ENCODE measurements around the gene HCRTR1.

HCRTR1 gene

GRCh38 chr1:31626223-31627207, 9.0 kb downstream of the HCRTR1 start:
- no peak for DNase-seq

GRCh38 chr1:31627301-31627929, 9.9 kb downstream of the HCRTR1 start:
- DNase-seq = no peak

DNA sequence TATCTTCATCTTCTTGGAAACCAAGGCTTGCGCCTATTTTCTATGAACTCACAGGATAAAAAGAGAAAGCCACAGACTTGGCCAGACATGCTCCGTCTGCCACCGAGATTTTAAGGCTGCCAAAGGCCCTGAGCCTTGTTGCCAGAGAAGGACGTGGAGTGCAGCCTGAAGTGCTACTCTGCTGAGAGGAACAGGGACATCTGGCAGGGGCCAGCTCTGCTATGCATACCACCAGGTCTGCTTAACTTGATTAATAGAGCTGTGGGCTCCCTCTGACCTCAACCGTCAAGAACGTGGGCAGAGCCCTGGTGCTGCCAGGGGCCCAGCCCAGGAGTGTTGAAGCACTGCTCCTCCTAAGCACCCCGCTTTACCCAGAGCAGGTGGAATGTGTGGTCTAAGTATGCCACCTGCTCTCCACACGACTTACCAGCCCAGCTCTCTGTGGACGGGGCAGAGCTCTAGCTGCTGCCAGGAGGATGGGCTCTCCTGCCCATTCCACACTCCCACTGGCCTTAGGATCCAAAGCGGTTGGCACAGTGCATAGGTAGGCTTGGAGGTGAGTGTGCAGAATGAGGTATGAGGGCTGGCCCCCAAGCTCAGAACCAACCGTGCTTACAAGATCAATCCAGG, 10.6 kb downstream of the HCRTR1 start:
- no peak for DNase-seq

DNA sequence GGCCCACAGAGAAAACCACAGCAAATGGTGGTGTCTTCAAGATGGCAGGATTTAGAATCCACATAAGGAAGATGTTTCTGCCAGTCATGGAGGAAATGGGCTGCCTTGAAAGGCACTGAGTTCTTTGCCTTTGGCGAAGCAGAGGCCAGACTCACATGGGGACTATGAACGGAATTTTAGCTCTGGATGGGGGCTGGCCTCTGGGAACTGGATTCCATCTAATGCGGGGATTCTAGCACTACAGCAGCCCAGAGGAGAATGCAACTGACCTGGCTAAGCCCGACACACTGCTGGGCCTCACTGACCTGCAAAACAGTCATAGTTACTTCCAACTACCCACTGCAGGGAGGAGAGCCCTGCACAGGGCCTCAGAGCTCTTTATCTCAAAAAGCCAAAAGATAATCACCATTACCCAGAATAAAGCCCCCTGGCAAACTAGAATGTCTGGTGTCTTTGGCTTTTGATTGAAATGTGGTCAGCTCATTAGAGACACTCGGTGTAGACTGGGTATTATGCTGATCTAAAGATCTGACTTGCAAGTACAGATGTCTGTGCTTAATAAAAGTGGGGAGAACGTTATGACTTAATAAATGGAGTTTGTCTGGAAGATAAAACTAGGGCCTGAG, 11.6 kb downstream of the HCRTR1 start:
- no peak for DNase-seq

GRCh38 chr1:31632649-31633048, 15.2 kb downstream of the HCRTR1 start:
- no peak for DNase-seq

DNA sequence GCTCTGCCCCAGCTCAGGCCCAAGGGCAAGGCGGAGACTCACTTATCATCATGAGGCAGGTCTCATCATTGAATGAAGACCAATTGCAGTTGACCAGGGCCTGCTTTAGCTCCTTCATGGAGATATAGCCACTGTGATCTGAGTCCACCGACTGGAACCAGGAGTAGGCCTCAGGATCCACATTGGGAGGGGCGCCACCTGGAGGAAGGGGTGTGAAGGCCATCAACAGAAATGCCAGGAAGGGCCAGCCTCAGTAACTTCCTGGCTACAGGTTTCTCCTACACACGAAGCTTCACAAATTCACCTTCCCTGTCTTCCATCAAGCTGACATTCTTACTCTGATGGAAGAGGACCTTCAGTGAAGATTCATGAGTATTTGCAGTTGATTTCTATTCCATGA, 15.6 kb downstream of the HCRTR1 start:
- DNase-seq = peak; percentile 21

- no peak for DNase-seq
Observed at GRCh38 chr1:31637915-31638673, 20.6 kb downstream of the HCRTR1 start.

GRCh38 chr1:31639543-31639942, 22.1 kb downstream of the HCRTR1 start:
- DNase-seq = no peak

DNA sequence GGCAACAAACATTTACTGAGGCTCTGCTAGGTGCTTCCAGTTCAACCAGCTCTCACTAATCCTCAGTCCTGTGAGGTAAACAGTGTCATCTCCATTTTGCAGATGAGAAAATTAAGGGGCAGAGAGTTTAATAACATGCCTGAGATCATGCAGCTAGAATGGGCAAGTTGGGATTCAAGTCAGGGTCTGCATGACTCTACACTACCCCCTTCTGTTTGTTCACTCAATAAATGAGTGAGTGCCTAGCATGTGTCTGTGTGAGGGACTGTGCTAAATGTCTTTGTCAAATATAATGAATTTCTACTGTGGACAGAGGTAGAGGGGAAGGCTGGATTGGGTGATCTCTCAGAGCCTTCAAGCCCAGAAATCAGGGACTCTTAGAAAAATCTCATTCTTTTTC, 22.7 kb downstream of the HCRTR1 start:
- no peak for DNase-seq

DNA sequence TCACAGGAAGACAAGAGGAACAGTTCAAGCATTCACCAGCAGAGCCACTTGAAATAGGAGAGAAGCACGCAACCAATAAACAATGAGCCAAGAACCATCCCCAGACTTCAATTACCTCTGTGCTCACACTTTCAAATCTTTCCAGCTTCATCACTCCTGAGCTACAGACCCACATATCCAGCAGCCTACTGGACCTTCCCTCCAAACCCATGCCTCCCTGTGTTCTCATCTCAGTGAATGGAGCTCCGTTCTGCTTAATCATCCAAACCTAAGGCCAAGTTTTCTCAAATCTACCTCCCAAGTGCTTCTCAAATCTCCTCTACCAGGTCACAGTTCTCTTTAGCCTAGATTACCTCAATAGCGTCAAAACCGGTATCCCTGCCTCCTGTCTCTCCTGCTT, 23.5 kb downstream of the HCRTR1 start:
- DNase-seq = no peak

- no peak for DNase-seq
Observed at GRCh38 chr1:31642366-31642765, 24.9 kb downstream of the HCRTR1 start.

GRCh38 chr1:31642897-31643296, 25.4 kb downstream of the HCRTR1 start:
- DNase-seq = no peak

DNA sequence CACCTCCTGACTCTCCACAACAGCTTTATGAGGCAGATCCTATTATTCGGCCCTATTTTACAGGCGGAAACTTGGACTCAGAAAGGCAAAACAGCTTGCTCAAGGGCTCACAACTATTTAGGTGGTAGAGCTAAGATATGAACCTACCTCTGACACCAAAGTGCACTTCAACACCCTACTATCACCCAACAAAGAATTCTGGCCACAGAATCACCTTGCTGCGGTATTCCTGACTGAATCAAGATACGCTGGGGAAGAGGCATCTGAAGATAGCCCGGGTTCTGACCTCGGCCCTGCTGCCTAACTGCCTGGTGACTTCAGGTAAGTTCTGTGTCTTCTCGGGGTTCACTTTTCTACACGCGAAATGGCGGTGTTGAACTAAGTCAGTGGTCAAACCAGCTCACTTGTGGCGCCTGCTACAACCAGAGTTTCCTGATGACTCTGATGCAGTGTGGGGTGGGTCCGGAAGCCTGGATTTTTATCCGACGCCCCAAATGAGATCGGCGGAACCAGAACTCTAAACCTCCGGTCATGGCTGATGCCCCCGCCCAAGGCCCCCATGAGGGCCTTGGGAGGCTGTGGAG, 26.6 kb downstream of the HCRTR1 start:
- DNase-seq = no peak

GRCh38 chr1:31644560-31645273, 27.2 kb downstream of the HCRTR1 start, which contains the start of gene PEF1:
Gene PEF1 (minus strand): TSS chr1:31644876. CDS start chr1:31644864, 12 bp downstream.
- peak; percentile 99 for DNase-seq

DNA sequence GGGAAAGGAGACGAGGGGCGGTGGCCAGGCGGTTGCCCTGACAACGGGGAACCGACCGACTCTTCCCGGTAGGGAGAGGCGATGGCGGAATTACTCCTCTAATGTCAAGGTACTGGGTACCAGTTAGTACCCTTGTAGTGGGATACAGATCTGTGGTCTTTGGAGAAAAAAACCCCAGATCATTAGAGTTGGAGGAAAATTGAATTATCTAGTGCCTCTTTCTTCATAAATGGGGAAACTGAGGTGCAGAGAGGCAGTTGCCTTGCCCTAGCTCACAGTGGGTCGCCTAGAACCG, 27.7 kb downstream of the HCRTR1 start:
- no peak for DNase-seq

DNA sequence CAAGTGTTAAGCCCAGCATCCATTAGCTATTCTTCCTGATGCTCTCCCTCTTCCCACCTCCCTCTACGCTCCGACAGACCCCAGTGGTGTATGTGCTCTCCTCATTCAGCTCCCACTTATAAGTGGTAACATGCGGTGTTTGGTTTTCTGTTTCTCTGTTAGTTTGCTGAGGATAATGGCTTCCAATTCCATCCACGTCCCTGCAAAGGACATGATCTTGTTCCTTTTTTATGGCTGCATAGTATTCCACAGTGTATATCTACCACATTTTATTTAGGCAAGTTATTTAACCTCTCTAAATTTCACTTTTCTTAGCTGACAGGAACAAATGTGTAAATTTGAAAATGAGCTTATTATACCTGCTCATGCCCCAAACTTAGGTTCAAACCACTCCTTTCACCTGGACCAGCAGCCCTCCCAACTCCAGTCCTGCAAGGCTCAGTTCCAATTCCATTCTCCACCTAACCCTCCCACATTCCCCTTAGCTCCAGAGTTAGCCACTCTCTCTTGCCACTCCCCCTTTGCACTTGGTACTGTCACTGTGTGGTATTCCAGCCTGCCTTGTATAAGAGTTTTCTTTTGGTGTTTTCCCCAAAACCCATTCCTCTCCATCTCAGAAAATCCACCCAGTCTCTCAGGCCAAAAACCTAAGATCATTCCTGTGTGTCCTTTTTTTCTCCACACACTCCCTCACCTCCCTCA, 28.9 kb downstream of the HCRTR1 start:
- DNase-seq = no peak

- DNase-seq = no peak
Observed at GRCh38 chr1:31647106-31647505, 29.6 kb downstream of the HCRTR1 start.

GRCh38 chr1:31648190-31648589, 30.7 kb downstream of the HCRTR1 start:
- DNase-seq = no peak

DNA sequence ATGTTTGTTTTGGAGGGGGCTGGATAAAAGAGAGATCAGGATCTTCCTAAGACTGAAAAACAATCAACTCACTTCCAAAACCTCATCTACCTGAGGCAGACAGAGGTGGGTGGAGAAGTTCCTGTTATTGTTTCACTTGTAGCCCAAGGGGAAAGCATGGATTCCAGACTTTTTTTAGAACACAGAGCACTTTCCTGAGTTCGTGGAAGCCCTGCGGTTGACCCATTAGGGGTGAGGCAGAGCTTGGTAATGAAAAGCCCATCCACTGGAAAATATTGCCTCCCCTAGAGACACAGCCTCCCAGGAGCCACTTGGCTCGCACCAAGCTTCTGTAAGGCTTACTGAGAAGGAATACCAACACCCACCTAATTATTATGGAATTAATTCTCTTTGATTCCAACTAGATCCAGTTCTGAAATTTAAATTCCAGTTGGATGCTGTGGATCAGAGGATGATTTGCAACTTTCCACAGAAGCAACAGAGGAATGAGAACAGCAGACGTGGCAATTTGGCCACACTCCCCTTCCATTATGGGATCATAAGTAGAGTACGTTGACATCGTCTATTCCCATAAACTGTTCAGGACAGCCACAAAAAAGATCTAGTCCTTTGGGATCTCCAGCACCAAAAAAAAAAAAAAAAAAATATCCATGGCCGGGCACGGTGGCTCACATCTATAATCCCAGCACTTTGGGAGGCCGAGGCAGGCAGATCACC, 31.3 kb downstream of the HCRTR1 start:
- no peak for DNase-seq

Measured in CD4-positive, alpha-beta T cell treated with Interleukin-10 for 1 hour (primary cell).